ENCODE measurements around the gene ATP1B1. TPM values are rescaled to one million over a fixed set of nuclear protein-coding genes. Genes with fewer than 3 reads are reported as not detected.

Gene ATP1B1
- total and polyA plus RNA-seq, 9 of the 15 experiments (the other 6 are each of a cell fraction or from before 2014, with no cell fraction given) = 0.76 to 3.0 (median 1.7) TPM

DNA sequence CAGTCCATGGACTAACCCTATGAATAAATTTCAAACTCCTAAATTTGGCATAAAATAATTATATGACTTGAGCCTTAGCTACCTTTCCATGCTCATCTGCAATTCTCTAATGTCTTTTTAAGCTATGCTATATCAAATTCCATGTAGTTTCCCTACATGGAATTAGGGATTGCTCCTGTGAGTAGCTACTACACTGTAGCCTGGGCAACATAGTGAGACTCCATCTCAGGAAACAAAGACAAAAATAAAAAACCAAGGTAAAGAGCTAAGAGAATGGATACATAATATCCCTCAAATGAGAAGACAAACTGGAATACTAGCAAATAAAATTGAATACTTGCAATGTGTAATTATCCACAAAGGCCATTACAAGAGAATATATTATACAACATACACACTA is 37.5 kb downstream of the ATP1B1 start (continued):
- TF ChIP-seq, protein P1, sequence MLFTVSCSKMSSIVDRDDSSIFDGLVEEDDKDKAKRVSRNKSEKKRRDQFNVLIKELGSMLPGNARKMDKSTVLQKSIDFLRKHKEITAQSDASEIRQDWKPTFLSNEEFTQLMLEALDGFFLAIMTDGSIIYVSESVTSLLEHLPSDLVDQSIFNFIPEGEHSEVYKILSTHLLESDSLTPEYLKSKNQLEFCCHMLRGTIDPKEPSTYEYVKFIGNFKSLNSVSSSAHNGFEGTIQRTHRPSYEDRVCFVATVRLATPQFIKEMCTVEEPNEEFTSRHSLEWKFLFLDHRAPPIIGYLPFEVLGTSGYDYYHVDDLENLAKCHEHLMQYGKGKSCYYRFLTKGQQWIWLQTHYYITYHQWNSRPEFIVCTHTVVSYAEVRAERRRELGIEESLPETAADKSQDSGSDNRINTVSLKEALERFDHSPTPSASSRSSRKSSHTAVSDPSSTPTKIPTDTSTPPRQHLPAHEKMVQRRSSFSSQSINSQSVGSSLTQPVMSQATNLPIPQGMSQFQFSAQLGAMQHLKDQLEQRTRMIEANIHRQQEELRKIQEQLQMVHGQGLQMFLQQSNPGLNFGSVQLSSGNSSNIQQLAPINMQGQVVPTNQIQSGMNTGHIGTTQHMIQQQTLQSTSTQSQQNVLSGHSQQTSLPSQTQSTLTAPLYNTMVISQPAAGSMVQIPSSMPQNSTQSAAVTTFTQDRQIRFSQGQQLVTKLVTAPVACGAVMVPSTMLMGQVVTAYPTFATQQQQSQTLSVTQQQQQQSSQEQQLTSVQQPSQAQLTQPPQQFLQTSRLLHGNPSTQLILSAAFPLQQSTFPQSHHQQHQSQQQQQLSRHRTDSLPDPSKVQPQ (CRISPR knock-in tag; IDR thresholded peaks at IDR 0.05; ENCODE audit: borderline replicate concordance) = no peak

DNA sequence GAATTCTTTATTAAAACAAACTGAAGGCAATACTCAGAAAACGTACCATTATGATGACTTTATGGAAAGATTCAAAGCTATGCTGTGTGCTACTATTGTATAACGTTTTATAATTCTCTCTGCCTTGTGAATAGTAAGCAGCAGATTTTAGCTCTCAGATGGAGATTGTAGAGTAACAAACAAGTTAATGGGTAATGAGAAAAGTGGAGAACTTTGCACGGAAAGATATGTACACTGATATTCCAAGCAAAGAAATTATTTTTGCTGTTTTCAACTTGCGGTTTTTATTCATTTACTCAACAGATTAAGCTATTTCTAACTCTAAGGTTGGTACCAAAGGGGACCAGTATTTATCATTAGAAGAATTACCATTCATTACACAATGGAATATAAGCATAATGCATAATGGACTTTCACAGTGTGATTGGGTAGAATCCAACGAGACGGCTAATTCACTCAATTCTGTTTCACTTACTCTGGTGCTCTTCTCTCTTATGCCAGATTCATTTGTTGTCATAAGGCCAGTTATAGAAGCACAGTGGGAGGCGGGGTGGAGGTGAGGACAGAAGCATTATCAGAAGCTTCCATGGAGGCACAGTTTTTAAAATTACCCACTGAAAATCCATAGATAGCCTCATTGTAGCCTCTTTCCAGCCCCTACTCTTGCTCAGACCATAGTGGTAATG is 38.6 kb downstream of the ATP1B1 start:
- TF ChIP-seq CBFA2T3 (IDR thresholded peaks at IDR 0.05) (peak; percentile 68), ARID1B (IDR thresholded peaks at IDR 0.05) (peak; percentile 55), MEIS2 (IDR thresholded peaks at IDR 0.05; ENCODE audit: partially characterized antibody) (peak; percentile 47), SOX6 (IDR thresholded peaks at IDR 0.05) (0 out of 2 replicates have a peak, but pooled peaks have one; percentile 17), CBFA2T2 (conservative IDR thresholded peaks at IDR 0.05) (peak; percentile 35), KLF10 (CRISPR knock-in tag; IDR thresholded peaks at IDR 0.05) (no peak), GABPB1 (CRISPR knock-in tag; IDR thresholded peaks at IDR 0.05) (no peak), TCF3 (CRISPR knock-in tag; IDR thresholded peaks at IDR 0.05) (peak; percentile 74), TAL1 (IDR thresholded peaks at IDR 0.05) (peak; percentile 58; the same call in 1 of the 2 replicates), NCOR1 (IDR thresholded peaks at IDR 0.05) (peak; percentile 42)
- TF ChIP-seq, protein P2, sequence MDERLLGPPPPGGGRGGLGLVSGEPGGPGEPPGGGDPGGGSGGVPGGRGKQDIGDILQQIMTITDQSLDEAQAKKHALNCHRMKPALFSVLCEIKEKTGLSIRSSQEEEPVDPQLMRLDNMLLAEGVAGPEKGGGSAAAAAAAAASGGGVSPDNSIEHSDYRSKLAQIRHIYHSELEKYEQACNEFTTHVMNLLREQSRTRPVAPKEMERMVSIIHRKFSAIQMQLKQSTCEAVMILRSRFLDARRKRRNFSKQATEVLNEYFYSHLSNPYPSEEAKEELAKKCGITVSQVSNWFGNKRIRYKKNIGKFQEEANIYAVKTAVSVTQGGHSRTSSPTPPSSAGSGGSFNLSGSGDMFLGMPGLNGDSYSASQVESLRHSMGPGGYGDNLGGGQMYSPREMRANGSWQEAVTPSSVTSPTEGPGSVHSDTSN (CRISPR knock-in tag; IDR thresholded peaks at IDR 0.05; ENCODE audit: low read depth) = no peak
- TF ChIP-seq, protein P2 (tag; conservative IDR thresholded peaks at IDR 0.05; ENCODE audit: low read depth) = 0 out of 2 replicates have a peak, but pooled peaks have one; percentile 14
- TF ChIP-seq, protein P3, sequence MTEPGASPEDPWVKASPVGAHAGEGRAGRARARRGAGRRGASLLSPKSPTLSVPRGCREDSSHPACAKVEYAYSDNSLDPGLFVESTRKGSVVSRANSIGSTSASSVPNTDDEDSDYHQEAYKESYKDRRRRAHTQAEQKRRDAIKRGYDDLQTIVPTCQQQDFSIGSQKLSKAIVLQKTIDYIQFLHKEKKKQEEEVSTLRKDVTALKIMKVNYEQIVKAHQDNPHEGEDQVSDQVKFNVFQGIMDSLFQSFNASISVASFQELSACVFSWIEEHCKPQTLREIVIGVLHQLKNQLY (CRISPR knock-in tag; conservative IDR thresholded peaks at IDR 0.05) = no peak
- in situ Hi-C loops (cut with MboI) = no loop called here
- no peaks in the 10 kb centered on the region for H3K27me3 ChIP-seq (ENCODE audit: control insufficient read depth in 2 of 2, insufficient read depth in 2 of 2, low read length in 2 of 2)
- ChIA-PET POLR2A (interaction anchor here (1.0 to 1.6 kb wide), 2 partner anchors 9 to 202 kb away, joined by 3 to 7 read pairs; no protein-coding TSS in a partner anchor), CTCF (ENCODE audit: low intra/inter-chr PET ratio) (no interaction called here)
- no peaks in the 10 kb centered on the region for H3K79me2 ChIP-seq (ENCODE audit: control insufficient read depth, insufficient read depth, low read length)
- no peaks in the 10 kb centered on the region for H3K36me3 ChIP-seq (ENCODE audit: control insufficient read depth, insufficient read depth, low read length)
- peak; percentile 67 for ATAC-seq
- no peak overlapping the region for H2AFZ ChIP-seq (ENCODE audit: low read depth, low read length)
- peak in 2 of 4 experiments; percentile 36 to 56 for DNase-seq (ENCODE audit: extremely low read depth in 1 of 4, low spot score in 3 of 4)
- peaks cover 0 to 16% of the 10 kb centered on the region in 2 experiments; a peak in 2 of 5 replicates for H3K4me1 ChIP-seq (replicated peaks in 1 of 2; ENCODE audit: control insufficient read depth in 2 of 2, insufficient read depth in 2 of 2, low read length in 2 of 2)
- H3K27ac ChIP-seq (ENCODE audit: extremely low read depth, low read depth, low read length) = no peak overlapping the region
- H4K20me1 ChIP-seq (replicated peaks; ENCODE audit: control insufficient read depth, insufficient read depth, low read length) = no peaks in the 10 kb centered on the region
- intact Hi-C loops (cut with micrococcal nuclease) = no loop called here
- H3K9ac ChIP-seq (ENCODE audit: insufficient read depth in 1 of 2, low read depth in 2 of 2, low read length in 2 of 2) = no peak overlapping the region
- FAIRE-seq = no peak
- H3K9me3 ChIP-seq (replicated peaks; ENCODE audit: control insufficient read depth, insufficient read depth, low read depth, low read length) = no peaks in the 10 kb centered on the region
- H3K9me1 ChIP-seq (ENCODE audit: control insufficient read depth, insufficient read depth, low read length) = no peaks in the 10 kb centered on the region
- 21% methylated on average over 7 of the region's 7 CpGs for WGBS (ENCODE audit: insufficient coverage, low coverage, missing lambda C conversion rate)
- H3K4me3 ChIP-seq = no peak overlapping the region
- H3K4me2 ChIP-seq (ENCODE audit: insufficient read depth, low read length) = peak overlapping the region; percentile 30; the same call in 1 of the 2 replicates
- no TSS peak for BruUV-seq (replicated peaks)
